Coronary artery (tissue), 2 donors: ENCODE results near the gene LCK.

Experiments
- DNase-seq: peaks from one replicate; pipeline ENCODE4 v3.0.0-alpha.2; 2017; ENCODE audit warnings: low spot score
- H3K27ac ChIP-seq, 2 donors: fragments of 200-600 bp; sonication (generic); one replicate each; pipeline ENCODE4 v1.5.1; 2016 to 2019
- H3K4me3 ChIP-seq: fragments of 200-600 bp; sonication (generic); 2 replicates; pipeline ENCODE4 v1.5.1; 2016; ENCODE audit warnings: mild to moderate bottlenecking, moderate library complexity
- TF ChIP-seq, protein P1 (sequence below): fragments of 200-600 bp; sonication (generic); IDR thresholded peaks from one replicate; pipeline ENCODE4 v1.5.1; 2019; ENCODE audit warnings: antibody characterized with exemption

The LCK gene

DNA sequence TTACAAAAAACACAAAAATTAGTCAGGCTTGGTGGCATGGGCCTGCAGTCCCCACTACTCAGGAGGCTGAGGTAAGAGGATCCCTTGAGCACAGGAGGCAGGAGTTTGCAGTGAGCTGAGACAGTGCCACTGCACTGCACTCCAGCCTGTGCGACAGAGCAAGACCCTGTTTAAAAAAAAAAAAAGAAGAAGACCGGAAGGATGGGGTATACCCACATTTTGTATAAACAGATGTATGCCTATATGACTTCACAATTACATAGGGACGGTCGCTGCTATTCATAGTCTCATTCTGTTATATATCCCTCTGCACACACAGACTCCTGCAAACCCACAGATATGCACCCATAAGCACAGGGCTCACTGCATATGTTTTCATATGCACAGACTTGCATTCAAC is 12.7 kb downstream of the LCK start:
- Histone ChIP-seq H3K4me3 (no peak overlapping the region), H3K27ac (no peak overlapping the region)
- TF ChIP-seq, protein P1, sequence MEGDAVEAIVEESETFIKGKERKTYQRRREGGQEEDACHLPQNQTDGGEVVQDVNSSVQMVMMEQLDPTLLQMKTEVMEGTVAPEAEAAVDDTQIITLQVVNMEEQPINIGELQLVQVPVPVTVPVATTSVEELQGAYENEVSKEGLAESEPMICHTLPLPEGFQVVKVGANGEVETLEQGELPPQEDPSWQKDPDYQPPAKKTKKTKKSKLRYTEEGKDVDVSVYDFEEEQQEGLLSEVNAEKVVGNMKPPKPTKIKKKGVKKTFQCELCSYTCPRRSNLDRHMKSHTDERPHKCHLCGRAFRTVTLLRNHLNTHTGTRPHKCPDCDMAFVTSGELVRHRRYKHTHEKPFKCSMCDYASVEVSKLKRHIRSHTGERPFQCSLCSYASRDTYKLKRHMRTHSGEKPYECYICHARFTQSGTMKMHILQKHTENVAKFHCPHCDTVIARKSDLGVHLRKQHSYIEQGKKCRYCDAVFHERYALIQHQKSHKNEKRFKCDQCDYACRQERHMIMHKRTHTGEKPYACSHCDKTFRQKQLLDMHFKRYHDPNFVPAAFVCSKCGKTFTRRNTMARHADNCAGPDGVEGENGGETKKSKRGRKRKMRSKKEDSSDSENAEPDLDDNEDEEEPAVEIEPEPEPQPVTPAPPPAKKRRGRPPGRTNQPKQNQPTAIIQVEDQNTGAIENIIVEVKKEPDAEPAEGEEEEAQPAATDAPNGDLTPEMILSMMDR: no peak
- DNase-seq: no peak

DNA sequence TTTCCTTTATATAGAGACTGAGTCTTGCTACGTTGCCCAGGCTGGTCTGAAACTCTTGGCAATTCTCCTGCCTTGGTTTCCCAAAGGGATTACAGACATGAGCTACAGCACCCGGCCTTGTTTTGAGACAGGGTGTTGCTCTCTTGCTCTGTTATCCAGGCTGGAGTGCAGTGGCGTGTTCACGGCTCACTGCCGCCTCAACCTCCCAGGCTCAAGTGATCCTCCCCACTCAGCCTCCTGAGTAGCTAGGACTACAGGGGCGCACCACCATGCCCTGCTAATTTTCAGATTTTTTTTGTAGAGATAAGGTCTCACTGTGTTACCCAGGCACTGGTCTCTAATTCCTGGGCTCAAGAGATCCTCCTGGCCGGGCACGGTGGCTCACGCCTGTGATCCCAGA is 14.8 kb downstream of the LCK start:
- no peak for DNase-seq
- TF ChIP-seq, protein P1: no peak
- Histone ChIP-seq H3K27ac (no peak overlapping the region), H3K4me3 (no peak overlapping the region)

GRCh38 chr1:32266921-32267591 is 16.0 kb downstream of the LCK start:
- no peak overlapping the region for H3K4me3 ChIP-seq
- H3K27ac ChIP-seq: peak overlapping the region in 1 of 2 donors; percentile 19
- DNase-seq: no peak
- TF ChIP-seq, protein P1: no peak

- Histone ChIP-seq H3K4me3 (no peak overlapping the region), H3K27ac (no peak overlapping the region)
- no peak for DNase-seq
- TF ChIP-seq, protein P1: no peak
These were observed 18.7 kb downstream of the LCK start for GRCh38 chr1:32269744-32270143.

GRCh38 chr1:32272557-32273390 is 21.7 kb downstream of the LCK start:
- Histone ChIP-seq H3K27ac (no peak overlapping the region), H3K4me3 (no peak overlapping the region)
- TF ChIP-seq, protein P1: no peak
- no peak for DNase-seq

DNA sequence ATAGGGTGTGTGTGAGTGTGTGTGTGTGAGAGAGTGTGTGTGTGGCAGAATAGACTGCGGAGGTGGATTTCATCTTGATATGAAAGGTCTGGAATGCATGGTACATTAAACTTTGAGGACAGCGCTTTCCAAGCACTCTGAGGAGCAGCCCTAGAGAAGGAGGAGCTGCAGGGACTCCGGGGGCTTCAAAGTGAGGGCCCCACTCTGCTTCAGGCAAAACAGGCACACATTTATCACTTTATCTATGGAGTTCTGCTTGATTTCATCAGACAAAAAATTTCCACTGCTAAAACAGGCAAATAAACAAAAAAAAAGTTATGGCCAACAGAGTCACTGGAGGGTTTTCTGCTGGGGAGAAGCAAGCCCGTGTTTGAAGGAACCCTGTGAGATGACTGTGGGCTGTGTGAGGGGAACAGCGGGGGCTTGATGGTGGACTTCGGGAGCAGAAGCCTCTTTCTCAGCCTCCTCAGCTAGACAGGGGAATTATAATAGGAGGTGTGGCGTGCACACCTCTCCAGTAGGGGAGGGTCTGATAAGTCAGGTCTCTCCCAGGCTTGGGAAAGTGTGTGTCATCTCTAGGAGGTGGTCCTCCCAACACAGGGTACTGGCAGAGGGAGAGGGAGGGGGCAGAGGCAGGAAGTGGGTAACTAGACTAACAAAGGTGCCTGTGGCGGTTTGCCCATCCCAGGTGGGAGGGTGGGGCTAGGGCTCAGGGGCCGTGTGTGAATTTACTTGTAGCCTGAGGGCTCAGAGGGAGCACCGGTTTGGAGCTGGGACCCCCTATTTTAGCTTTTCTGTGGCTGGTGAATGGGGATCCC is 22.5 kb downstream of the LCK start:
- TF ChIP-seq, protein P1: no peak
- Histone ChIP-seq H3K27ac (no peak overlapping the region), H3K4me3 (no peak overlapping the region)
- DNase-seq: no peak
